Measurements from ENCODE around the gene YIPF2. TPM values are rescaled to one million over a fixed set of nuclear protein-coding genes. Genes with fewer than 3 reads are reported as not detected.

The YIPF2 gene
- total RNA-seq, 1 donor from 2014 or later = 76.1 TPM

- DNase-seq (ENCODE audit: low spot score) = no peak
- H3K36me3 Mint-ChIP-seq (ENCODE audit: low read depth) = peaks cover 10% of the 10 kb centered on the region
- H3K27me3 Mint-ChIP-seq (ENCODE audit: low read depth) = no peaks in the 10 kb centered on the region
These were observed 14.6 kb downstream of the YIPF2 start for GRCh38 chr19:10913716-10914340.

GRCh38 chr19:10912619-10913018 is 15.8 kb downstream of the YIPF2 start:
- DNase-seq (ENCODE audit: low spot score) = no peak
- H3K9me3 Mint-ChIP-seq (ENCODE audit: low read depth) = no peaks in the 10 kb centered on the region
- TF ChIP-seq, protein P1, sequence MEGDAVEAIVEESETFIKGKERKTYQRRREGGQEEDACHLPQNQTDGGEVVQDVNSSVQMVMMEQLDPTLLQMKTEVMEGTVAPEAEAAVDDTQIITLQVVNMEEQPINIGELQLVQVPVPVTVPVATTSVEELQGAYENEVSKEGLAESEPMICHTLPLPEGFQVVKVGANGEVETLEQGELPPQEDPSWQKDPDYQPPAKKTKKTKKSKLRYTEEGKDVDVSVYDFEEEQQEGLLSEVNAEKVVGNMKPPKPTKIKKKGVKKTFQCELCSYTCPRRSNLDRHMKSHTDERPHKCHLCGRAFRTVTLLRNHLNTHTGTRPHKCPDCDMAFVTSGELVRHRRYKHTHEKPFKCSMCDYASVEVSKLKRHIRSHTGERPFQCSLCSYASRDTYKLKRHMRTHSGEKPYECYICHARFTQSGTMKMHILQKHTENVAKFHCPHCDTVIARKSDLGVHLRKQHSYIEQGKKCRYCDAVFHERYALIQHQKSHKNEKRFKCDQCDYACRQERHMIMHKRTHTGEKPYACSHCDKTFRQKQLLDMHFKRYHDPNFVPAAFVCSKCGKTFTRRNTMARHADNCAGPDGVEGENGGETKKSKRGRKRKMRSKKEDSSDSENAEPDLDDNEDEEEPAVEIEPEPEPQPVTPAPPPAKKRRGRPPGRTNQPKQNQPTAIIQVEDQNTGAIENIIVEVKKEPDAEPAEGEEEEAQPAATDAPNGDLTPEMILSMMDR (IDR thresholded peaks at IDR 0.05) = no peak
- peaks cover 12% of the 10 kb centered on the region for H3K36me3 Mint-ChIP-seq (ENCODE audit: low read depth)
- peaks cover 6% of the 10 kb centered on the region for H3K4me1 Mint-ChIP-seq (ENCODE audit: low read depth)
- no peaks in the 10 kb centered on the region for H3K27me3 Mint-ChIP-seq (ENCODE audit: low read depth)
- no peak overlapping the region for H3K4me3 Mint-ChIP-seq (ENCODE audit: unreplicated experiment)
- no peak overlapping the region for H3K27ac Mint-ChIP-seq (ENCODE audit: unreplicated experiment)

More at GRCh38 chr19:10913716-10914340, 14.6 kb downstream of the YIPF2 start:
- TF ChIP-seq, protein P1 (IDR thresholded peaks at IDR 0.05) = no peak
- Mint-ChIP-seq H3K4me1 (ENCODE audit: low read depth) (peaks cover 6% of the 10 kb centered on the region), H3K27ac (ENCODE audit: unreplicated experiment) (no peak overlapping the region), H3K4me3 (ENCODE audit: unreplicated experiment) (no peak overlapping the region), H3K9me3 (ENCODE audit: low read depth) (no peaks in the 10 kb centered on the region)

DNA sequence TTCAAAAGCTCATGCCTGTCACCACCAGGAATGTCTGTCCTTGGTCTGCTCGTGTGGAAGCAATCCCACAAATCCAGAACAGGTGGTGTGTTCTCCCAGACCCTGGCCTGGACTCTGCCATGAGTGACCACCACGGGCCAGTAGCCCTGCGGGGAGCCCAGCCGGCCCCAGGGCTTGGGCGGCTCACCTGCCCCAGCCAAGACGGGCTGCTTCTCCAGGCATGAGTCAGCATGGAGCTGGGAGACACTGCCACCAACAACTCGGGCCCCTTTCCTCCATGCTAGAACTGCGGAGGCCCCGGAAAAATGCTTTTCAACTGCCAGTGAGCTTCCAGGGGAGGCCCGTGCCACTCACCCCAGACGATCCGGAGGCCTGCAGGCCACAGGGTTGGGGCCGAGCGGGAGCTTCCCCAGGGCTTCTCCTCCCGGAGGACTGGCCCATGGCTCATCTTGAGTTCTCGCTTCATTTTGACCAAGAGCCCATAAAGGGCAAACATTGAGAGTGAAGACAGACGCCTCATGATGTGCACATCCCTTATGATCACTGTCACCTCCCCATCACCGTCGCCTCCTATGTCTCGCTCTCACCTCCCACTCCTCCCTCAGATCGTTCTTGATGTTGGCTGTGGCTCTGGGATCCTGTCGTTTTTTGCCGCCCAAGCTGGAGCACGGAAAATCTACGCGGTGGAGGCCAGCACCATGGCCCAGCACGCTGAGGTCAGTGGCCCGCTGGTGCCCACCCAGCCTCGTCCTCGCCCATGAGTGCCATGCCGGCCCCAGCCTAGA is 16.7 kb downstream of the YIPF2 start:
- Mint-ChIP-seq H3K27ac (ENCODE audit: unreplicated experiment) (no peak overlapping the region), H3K9me3 (ENCODE audit: low read depth) (no peaks in the 10 kb centered on the region), H3K4me1 (ENCODE audit: low read depth) (peaks cover 6% of the 10 kb centered on the region), H3K4me3 (ENCODE audit: unreplicated experiment) (no peak overlapping the region), H3K36me3 (ENCODE audit: low read depth) (peaks cover 12% of the 10 kb centered on the region), H3K27me3 (ENCODE audit: low read depth) (no peaks in the 10 kb centered on the region)
- DNase-seq (ENCODE audit: low spot score) = peak; percentile 82
- TF ChIP-seq, protein P1 (IDR thresholded peaks at IDR 0.05) = no peak

DNA sequence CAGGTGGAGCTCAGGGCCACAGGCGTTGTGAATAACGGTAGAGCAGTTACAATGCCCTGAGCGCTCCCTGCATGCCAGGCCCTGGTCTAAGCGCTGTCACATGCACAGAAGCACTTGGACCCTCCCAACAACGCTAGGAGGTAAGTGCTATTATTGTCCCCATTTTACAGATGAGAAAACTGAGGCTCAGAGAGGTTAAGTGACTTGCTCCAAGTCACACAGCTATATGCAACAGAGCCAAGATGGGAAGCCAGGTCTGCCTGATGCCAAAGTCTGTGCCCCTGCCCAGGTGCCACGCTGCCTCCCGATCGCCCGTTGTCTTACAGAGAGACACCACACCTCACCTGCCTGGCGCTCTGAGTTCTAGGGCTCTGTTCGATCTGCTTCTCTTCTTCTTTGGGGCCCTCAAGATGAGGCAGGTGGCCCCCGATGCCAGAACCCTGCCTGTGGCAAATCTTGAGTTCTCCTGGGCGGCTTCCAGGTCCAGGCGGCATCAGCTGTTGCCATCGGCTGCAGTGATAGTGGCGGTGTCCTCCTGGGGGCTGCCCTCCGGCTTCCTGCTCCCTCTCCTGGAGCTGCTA is 20.0 kb downstream of the YIPF2 start:
- H3K27ac Mint-ChIP-seq (ENCODE audit: unreplicated experiment) = no peak overlapping the region
- DNase-seq (ENCODE audit: low spot score) = no peak

GRCh38 chr19:10907925-10908324 is 20.5 kb downstream of the YIPF2 start:
- Mint-ChIP-seq H3K36me3 (ENCODE audit: low read depth) (peaks cover 12% of the 10 kb centered on the region), H3K4me3 (ENCODE audit: unreplicated experiment) (no peak overlapping the region), H3K27ac (ENCODE audit: unreplicated experiment) (no peak overlapping the region), H3K4me1 (ENCODE audit: low read depth) (peaks cover 3% of the 10 kb centered on the region), H3K9me3 (ENCODE audit: low read depth) (peaks cover 3% of the 10 kb centered on the region), H3K27me3 (ENCODE audit: low read depth) (no peaks in the 10 kb centered on the region)
- TF ChIP-seq, protein P1 (IDR thresholded peaks at IDR 0.05) = no peak
- no peak for DNase-seq (ENCODE audit: low spot score)

More for the DNA sequence above, 20.0 kb downstream of the YIPF2 start:
- TF ChIP-seq, protein P1 (IDR thresholded peaks at IDR 0.05) = no peak
- peaks cover 12% of the 10 kb centered on the region for H3K36me3 Mint-ChIP-seq (ENCODE audit: low read depth)
- H3K4me3 Mint-ChIP-seq (ENCODE audit: unreplicated experiment) = no peak overlapping the region
- peaks cover 3% of the 10 kb centered on the region for H3K4me1 Mint-ChIP-seq (ENCODE audit: low read depth)
- H3K27me3 Mint-ChIP-seq (ENCODE audit: low read depth) = no peaks in the 10 kb centered on the region
- H3K9me3 Mint-ChIP-seq (ENCODE audit: low read depth) = no peaks in the 10 kb centered on the region
